ENCODE measurements around the gene TTLL3. TPM values are rescaled to one million over a fixed set of nuclear protein-coding genes. Genes with fewer than 3 reads are reported as not detected.

Gene TTLL3
- total RNA-seq, 4 donors from 2014 or later = 36.5 to 125 (median 70.0) TPM

DNA sequence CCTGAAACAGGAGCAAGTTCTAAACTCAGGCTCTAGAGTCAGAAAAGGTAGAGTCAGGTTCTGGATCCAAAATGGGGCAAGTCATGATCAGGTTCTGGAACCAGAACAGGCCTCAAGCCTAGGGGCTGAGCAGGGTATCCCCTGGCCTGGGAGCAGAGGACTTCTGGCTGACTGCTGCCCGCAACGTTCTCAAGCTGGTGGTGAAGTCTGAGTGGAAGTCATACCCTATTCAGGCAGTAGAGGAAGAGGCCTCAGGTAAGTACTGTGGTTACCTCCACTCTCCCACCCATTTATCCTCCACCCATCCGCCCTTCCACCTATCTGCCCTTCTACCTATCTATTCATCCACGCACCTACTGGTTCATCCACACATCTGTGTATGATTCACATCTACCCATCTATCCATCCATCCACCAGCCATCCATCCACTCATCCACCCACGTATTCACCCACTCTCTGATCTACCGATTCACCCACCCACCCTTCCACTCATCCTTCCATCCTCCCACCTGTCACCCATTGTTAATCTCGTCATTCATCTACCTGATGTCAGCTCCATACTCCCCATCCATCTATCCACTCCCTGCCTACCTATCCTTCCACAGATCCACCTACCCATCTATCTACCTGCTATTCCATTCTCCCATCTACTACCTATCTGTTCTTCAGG, 8.7 kb downstream of the TTLL3 start:
- TF ChIP-seq, protein P1, sequence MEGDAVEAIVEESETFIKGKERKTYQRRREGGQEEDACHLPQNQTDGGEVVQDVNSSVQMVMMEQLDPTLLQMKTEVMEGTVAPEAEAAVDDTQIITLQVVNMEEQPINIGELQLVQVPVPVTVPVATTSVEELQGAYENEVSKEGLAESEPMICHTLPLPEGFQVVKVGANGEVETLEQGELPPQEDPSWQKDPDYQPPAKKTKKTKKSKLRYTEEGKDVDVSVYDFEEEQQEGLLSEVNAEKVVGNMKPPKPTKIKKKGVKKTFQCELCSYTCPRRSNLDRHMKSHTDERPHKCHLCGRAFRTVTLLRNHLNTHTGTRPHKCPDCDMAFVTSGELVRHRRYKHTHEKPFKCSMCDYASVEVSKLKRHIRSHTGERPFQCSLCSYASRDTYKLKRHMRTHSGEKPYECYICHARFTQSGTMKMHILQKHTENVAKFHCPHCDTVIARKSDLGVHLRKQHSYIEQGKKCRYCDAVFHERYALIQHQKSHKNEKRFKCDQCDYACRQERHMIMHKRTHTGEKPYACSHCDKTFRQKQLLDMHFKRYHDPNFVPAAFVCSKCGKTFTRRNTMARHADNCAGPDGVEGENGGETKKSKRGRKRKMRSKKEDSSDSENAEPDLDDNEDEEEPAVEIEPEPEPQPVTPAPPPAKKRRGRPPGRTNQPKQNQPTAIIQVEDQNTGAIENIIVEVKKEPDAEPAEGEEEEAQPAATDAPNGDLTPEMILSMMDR (IDR thresholded peaks at IDR 0.05; ENCODE audit: low read depth) = no peak

DNA sequence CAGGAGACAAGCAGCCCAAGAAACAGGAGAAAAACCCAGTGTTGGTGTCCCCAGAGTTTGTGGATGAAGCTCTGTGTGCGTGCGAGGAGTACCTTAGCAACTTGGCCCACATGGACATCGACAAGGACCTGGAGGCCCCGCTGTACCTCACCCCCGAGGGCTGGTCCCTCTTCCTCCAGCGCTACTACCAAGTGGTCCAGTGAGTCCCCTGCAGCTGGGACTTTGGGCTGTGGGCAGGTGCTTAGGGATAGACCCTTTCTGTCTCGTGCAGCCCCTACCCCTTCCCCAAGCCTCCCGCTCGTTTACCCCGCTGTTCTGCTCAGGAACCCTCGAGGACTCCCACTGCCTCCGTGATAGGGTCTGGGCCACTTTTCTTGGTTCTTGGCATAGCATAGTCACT, 10.5 kb downstream of the TTLL3 start:
- TF ChIP-seq, protein P1 (IDR thresholded peaks at IDR 0.05; ENCODE audit: low read depth) = no peak

DNA sequence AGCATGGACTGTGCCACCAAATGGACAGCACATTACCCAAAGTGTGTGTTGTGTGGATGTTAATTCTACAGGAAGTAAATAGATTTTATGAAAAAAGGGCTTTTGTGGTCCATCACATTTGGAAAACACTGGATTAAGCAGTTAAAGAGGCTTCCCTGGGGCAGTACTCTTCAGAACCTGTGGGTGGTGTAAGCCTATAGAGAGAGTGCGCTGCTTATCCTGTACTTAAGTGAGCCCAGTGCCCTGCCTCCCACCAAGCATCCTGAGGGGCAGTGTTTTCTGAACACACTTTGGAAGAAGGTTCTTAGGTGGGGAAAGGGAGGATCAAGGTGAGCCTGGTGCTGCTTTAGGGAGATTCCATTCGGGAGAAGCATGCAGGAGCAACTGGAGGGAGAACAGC, 10.9 kb downstream of the TTLL3 start:
- TF ChIP-seq, protein P1 (IDR thresholded peaks at IDR 0.05; ENCODE audit: low read depth) = no peak

DNA sequence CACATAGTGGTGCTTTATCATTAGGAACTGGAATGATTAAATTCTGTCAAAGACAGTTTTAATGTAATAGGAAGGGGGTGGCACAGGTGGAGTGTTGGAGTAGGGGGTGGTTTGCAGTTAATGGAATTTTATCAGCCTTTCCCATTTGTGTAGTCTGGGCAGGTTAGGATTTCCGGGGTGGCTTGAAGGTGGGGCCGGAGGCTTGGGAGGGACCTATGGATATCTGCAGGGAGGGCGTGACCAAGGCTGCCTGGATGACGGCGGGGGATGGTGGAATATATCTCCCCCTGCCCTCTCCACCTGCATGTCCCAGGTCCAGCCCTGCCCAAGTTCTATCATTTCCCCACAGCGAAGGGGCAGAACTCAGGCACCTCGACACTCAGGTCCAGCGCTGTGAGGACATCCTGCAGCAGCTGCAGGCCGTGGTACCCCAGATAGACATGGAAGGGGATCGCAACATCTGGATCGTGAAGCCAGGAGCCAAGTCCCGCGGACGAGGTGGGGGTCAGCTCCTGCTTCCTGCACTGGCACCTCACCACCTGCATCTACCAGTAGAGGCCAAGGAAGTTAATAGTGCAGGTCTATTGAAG, 15.5 kb downstream of the TTLL3 start:
- TF ChIP-seq, protein P1 (IDR thresholded peaks at IDR 0.05; ENCODE audit: low read depth) = no peak

DNA sequence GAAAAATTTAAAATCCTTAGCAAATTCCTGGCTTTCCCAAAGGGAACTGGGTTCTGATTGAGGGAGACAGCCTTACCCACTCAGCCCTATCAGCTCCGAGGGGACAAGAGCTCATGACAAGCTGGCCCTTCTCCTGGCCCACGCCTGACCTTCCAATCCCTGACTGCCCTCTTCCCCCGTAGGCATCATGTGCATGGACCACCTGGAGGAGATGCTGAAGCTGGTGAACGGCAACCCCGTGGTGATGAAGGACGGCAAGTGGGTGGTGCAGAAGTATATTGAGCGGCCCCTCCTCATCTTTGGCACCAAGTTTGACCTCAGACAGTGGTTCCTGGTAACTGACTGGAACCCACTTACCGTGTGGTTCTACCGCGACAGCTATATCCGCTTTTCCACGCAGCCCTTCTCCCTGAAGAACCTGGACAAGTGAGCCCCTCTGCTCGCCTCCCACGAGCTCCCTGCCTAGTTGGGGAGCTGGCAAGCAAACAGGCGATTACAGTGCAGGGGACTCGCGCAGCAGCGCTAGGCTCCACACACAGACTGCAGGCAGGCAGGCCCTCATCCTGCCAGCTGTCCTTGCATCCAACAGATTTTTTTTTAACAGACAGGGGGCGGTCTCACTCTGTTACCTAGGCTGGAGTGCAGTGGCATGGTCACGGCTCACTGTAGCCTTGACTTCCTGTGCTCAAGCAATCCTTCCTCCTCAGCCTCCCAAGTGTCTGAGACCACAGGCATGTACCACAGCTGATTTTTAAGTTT, 16.9 kb downstream of the TTLL3 start:
- TF ChIP-seq, protein P1 (IDR thresholded peaks at IDR 0.05; ENCODE audit: low read depth) = no peak

DNA sequence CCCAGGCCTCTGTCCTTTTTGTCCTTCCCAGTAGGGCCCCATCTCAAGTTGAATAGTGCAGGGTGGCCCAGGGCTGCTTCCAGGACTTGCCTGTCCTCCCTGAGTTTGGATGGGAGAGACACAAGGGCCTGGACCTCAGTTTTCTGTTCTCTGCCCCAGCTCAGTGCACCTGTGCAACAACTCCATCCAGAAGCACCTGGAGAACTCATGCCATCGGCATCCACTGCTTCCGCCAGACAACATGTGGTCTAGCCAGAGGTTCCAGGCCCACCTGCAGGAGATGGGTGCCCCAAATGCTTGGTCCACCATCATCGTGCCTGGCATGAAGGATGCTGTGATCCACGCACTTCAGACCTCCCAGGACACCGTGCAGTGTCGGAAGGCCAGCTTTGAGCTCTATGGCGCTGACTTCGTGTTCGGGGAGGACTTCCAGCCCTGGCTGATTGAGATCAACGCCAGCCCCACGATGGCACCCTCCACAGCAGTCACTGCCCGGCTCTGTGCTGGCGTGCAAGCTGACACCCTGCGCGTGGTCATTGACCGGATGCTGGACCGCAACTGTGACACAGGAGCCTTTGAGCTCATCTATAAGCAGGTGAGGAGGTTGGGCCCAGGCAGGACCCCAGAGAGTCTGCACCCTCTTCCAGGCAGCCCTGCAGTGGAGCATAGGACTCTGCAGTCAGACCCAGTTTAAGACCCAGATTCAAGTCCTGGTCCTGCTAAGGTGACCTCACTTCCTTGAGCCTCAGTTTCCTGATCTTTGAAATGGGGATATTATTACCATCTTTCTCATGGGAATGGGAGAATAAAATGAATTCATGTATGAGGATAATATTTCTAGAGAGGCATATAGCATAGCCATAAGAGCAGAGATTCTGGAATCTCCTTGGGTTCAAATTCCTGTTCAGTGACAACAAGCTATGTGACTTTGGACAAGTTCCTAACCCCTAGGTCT, 19.0 kb downstream of the TTLL3 start:
- TF ChIP-seq, protein P1 (IDR thresholded peaks at IDR 0.05; ENCODE audit: low read depth) = no peak

All from subcutaneous adipose tissue (tissue), 4 donors.